Stimulated activated CD8-positive, alpha-beta memory T cell treated with anti-CD3 and anti-CD28 coated beads, Interleukin-15, amount 100 ng/mL, for 48 hours (primary cell): Measurements from ENCODE around the gene NARS2.

Experiments
- DNase-seq, 2 donors: peaks; one replicate each; pipeline ENCODE4 v3.0.0-alpha.2; 2020; ENCODE audit warnings: low read depth in 2 of 2

NARS2 gene

GRCh38 chr11:78438298-78438975, 136.2 kb downstream of the NARS2 start:
- no peak for DNase-seq

DNA sequence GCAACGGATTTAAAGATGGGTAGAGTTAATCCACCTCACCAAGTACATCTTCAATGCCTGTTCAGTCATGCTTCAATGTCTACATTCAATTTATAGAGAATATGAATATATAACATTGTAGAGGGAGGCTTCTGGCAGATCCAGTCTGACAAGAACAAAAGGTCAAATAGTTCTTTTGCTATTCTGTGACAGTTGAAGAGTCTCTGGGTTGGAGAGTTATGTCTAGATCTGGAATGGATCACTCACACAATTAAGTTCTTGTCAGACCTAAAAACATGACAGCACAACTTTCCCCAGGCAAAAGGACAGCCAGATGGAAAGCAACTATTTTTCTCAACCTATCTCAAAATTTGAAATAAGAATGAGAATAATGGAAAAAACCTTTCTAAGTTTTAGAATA, 141.7 kb downstream of the NARS2 start:
- no peak for DNase-seq

GRCh38 chr11:78432058-78432515, 142.6 kb downstream of the NARS2 start:
- DNase-seq = no peak

- DNase-seq = no peak
These were observed 145.0 kb downstream of the NARS2 start for GRCh38 chr11:78429660-78430059.

GRCh38 chr11:78429209-78429608, 145.5 kb downstream of the NARS2 start:
- DNase-seq = no peak

- no peak for DNase-seq
These were observed 145.9 kb downstream of the NARS2 start for GRCh38 chr11:78428773-78429172.

GRCh38 chr11:78428266-78428636, 146.4 kb downstream of the NARS2 start:
- DNase-seq = no peak

GRCh38 chr11:78427615-78428265, 146.9 kb downstream of the NARS2 start:
- DNase-seq = no peak

DNA sequence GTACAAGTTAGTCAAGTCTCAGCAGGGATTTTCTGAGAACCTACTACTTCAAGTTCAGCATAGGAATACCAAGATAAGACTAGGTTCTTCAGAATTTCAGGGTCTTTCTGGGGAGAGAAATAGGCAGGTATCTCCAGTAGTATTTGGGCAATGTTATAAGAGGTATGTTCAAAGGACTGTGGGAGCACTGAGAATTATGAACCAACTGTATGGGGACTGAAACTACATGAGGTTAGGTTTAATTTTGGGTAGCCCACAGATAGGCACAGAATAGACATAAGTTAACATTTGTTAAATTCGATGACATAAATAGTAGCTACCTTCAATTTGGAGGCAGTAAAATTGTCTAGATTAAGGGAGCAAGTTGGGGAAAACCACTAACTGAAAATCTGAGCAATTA, 147.8 kb downstream of the NARS2 start:
- no peak for DNase-seq

DNA sequence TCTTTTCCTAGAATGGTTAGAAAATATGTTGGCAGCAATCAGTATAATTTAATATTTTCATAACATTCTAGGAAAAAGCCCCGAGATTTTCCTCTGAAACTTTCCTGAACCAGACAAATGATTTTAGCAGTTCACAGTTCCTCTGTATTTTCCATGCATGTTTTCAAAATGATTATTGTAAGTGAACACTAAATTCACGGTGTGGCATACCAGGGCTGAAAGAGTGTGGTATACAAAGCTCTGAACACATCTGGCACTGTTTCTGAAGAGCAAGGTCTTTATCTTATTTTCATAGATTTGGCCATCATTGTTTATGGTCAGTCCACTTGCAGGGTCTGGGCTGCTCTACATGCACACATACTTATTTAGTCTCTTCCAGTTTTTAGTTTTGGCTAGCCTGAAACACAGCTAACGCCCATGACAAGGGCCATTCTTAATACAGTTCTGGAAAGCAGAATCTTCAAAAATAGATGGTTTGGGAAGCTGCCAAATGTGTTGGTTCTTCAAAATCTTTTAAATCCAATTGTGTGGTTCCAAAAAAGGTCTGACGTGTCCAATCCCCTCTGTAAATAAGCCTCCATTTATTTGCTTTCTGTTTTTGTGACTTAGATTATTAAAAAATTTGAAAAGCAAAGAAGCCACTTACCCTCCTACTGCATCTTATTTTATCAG, 149.1 kb downstream of the NARS2 start:
- DNase-seq = no peak

- no peak for DNase-seq
These were observed 150.1 kb downstream of the NARS2 start for GRCh38 chr11:78424334-78425270.

DNA sequence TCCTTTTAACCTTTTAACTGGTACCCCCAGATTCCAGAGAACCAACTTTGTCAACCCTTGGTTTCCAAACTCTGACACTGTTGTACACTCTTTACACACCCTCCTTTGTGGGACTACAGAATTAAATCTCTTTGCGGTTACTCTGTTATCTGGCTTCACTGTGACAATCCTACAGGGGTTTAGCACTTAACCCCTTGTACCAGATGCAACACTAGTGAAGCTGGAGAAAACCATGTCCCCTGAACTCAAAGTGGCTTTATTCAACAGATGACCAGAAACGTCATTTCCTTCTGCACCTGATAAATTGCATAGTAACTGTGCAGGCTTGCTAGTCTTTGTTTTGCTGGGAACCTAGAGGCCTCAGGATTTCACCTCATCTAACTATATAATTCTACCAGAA, 151.4 kb downstream of the NARS2 start:
- no peak for DNase-seq

- DNase-seq = peak; percentile 51 to 55
These were observed 153.9 kb downstream of the NARS2 start for GRCh38 chr11:78420796-78421209.

DNA sequence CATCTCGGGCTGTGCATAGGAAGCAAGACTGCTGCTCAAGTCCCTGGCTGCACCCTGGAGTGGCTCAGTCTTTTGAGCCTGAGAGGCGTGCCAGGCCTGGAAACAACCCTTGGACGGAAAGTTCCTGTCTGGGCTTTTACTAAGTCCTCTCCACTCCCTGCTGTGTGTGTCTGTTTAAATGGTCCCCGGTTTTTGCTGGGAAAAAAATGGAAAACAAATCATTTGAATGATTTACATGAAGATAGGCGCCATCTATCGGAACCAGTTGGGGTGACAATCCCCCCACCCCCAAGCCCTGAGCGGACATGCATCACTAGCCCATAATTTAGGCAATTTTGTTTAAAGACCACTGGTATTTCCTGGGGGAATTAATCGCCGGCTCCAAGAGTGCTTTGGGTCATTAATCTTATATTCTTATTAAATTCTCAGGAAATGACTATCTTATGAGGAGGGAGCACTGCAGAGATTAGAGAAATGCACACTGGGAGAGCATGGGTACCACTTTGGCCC, 154.4 kb downstream of the NARS2 start:
- DNase-seq = no peak

DNA sequence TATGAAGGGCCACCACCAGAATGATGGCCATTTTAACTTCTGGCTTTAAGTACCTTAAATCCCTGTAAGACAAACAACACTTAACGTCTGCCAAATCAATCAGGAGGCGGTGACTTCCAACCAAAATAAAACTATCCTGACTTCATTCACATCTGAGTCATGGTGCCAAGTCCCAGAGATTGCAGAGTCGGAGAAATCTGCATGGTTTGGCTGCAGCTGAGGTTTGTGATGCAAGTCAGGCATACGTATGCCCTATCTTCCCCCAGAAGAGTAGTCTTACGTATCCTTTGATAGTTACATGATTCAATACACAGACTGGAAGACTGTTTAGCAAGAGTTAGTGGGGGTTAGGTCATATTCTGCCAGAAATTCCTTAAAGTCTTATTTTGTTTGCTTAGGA, 155.3 kb downstream of the NARS2 start:
- DNase-seq = no peak

DNA sequence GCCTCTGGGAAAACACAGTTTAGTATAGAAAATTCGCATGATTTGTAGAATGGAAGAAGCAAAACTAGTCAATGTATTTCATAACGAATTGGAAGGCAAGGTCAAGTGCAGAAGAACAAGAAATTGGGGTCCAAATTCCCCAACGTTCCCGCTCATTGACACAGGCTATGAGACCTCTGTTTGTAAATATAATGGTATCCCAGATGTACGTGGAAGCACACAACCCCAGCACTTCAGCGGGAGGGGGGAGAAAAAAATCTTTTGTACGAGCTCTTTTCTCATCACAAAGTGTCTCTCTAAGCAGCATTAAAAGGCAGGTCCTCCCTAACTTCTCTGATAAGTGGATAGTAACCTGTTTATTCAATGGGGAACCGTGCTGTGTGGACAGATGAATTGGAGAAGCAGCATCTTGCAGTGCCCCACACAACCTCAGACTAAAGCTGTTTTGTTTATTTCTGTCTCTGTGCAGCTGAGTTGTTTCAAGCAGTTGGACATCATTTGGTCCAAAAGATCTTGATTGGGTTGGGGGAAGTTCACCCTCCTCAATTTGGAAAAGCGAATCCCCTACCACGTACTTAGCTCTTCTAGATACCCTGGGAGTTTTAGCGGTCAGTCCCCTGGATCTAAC, 156.0 kb downstream of the NARS2 start:
- DNase-seq = no peak

DNA sequence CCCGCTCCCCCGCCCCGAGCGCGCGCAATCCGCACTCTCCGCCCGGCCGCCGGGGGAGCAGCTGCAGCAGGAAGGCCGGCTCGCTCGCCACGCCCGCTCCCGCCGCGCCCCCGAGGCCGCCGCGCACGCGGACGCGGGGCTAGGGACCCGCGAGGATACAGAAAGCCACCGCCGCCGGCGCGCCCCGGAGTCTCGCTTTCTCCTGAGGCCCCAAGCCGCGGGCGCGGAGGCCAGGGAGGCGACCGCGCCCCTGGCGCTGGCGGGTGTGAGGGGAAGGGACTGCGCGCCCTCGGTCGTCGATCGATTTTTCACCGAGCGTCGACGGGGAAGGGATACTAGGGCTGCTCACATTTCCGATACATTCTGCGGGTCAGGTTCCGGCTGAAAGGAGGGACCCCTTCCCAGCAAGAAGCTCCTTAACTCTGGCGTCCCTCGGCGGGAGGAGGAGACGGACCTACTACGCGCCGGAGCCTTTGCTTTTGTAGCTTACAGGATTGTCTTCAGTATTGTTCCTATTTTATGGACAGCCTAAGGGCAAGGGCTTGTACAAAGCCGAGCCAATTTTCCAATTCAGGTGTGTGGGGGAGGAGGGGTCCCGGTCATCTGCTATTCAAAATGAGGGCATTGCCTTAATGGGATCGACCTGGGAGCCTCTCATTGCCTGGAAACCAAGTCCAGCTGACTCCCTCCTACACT, 156.6 kb downstream of the NARS2 start:
- peak; percentile 65 to 72 for DNase-seq

DNA sequence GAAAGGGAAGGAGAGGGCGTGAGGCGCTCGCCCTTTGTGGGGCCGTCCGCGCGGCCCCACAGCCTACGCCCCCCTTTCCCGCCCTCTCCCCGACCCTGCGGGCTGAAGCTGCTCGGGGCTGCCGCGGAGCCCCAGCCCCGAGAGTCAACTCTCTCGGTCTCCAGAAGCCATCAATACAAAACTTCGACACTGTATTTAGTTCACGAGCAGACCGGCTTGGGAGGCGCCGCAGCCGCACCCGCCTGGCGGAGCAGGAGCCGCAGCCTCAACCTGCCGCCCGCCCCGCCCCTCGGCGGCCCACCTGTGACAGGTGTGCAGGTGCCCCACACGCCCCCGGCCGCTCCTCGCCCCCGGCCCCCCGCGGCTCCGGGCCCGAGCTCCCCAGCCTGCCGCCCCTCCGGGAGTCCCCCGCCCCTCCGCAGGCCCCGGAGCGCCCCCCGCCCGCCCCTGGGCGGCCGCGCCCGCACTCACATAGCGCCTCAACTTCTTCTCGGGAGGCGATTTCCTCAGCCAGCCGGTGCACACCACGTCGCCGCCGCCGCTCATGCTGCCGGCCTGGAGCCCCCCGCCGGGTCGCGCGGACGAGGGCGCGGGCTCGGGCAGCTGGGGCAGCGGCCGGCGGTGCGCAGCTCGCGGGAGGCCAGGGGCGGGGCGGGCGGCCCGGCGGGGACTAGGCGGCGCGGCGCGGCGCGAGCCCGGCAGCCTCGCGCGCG, 157.3 kb downstream of the NARS2 start, which contains the start of gene GAB2:
TSS of gene GAB2 (minus strand) at position 646 of the 713 bp plus-strand sequence. CDS start at position 546, 100 bp downstream.
- DNase-seq = no peak

DNA sequence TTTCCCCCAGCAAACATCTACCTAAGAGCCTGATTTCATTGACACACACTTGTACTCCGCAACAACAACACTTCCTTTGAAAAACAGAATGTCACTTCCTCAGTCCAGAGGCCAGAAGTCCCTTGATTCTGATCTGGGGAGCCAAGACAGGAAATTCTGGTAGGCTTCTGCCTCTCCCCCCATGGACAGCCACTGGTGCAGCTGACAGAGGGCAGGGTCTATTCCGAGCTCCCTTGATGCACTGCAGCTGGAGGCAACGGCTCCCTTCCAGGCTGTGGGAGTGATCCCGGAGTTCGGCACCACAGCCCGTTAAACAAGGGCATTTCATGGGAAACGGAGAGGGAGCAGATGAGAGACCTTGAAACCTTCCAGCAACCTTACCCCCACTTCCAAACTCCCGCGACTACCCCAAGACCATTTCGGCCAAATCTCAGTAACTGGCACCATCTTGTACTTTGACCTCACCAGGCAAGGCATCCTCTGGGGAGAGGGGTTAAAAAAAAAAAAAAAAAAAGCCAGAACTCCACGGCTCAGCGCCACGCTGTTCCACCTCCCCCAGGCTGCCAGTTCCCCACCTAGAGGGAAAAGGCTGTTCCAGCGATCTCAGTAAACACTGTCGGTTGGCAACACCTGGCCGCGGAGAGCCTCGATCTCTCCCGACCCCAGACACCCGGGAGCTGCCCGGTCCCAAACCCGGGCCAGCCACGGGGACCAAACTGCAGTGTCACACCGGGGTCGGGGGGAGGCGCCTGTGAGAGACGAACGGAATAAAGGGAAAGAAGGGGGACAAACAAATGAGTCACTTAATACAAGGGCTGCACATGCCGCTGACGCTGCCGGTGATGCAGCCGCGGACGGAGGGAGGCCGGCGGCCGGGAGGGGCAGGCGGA, 158.1 kb downstream of the NARS2 start:
- DNase-seq = peak; percentile 52 to 69
